CD4-positive, alpha-beta T cell (primary cell): Measurements from ENCODE around the gene PDE7B. TPM values are rescaled to one million over a fixed set of nuclear protein-coding genes. Genes with fewer than 3 reads are reported as not detected.

Experiments
- ATAC-seq: fragments of 200-7000 bp; cut with Tn5 transposase; one replicate; pipeline ENCODE4 v1.10.0; 2022; ENCODE audit warnings: mild to moderate bottlenecking; ENCODE audit not compliant: poor library complexity
- CTCF ChIA-PET: fragments of 350-600 bp; sonication (Branson Sonifier 250); formaldehyde crosslinking; loops from one replicate; lab custom pipeline; 2021; ENCODE audit warnings: antibody characterized with exemption, inconsistent platforms; lab: Charles Lee
- POLR2A ChIA-PET: fragments of 350-600 bp; sonication (Branson Sonifier 250); formaldehyde crosslinking; loops from one replicate; lab custom pipeline; 2021; ENCODE audit warnings: antibody characterized with exemption, inconsistent platforms; lab: Charles Lee
- DNase-seq, 14 experiments: peaks; one replicate each; pipeline ENCODE4 v3.0.0-alpha.2; 2013 to 2020; ENCODE audit warnings: mixed read lengths in 2 of 14
- H3K27ac ChIP-seq, 2 donors: one replicate each; pipeline versions ENCODE4 v1.5.1 to v1.7.0; 2013; ENCODE audit warnings: low read length in 2 of 2, low read depth in 1 of 2, mild to moderate bottlenecking in 1 of 2
- H3K27me3 ChIP-seq, 2 experiments: 1 replicate in 1 of 2; 2 replicates in 1 of 2; pipeline versions ENCODE4 v1.6.1 to v1.7.0; 2013; ENCODE audit warnings: low read length in 2 of 2, control low read depth in 1 of 2, mild to moderate bottlenecking in 1 of 2, moderate library complexity in 1 of 2; ENCODE audit not compliant: insufficient read depth in 2 of 2, control insufficient read depth in 1 of 2
- H3K36me3 ChIP-seq: one replicate; pipeline ENCODE4 v1.6.1; 2013; ENCODE audit warnings: low read length, control low read depth; ENCODE audit not compliant: insufficient read depth
- H3K4me1 ChIP-seq: one replicate; pipeline ENCODE4 v1.6.1; 2013; ENCODE audit warnings: low read length, control low read depth; ENCODE audit not compliant: insufficient read depth
- H3K4me3 ChIP-seq: one replicate; pipeline ENCODE4 v1.5.1; 2013; ENCODE audit warnings: mild to moderate bottlenecking, low read length, moderate library complexity
- H3K9me3 ChIP-seq, 2 experiments: 1 replicate in 1 of 2; 2 replicates in 1 of 2; pipeline versions ENCODE4 v1.6.1 to v1.7.0; 2013; ENCODE audit warnings: low read length in 2 of 2, mild to moderate bottlenecking in 2 of 2, control low read depth in 1 of 2, moderate library complexity in 1 of 2; ENCODE audit not compliant: control insufficient read depth in 1 of 2, insufficient read depth in 1 of 2
- H3K27ac Mint-ChIP-seq: one replicate; pipeline ENCODE4 v1.8.0; 2020; ENCODE audit warnings: mixed read lengths
- H3K27me3 Mint-ChIP-seq: one replicate; pipeline ENCODE4 v1.8.0; 2021; ENCODE audit warnings: mixed read lengths
- H3K36me3 Mint-ChIP-seq: one replicate; pipeline ENCODE4 v1.8.0; 2021; ENCODE audit warnings: low read depth, mixed read lengths
- H3K4me1 Mint-ChIP-seq: one replicate; pipeline ENCODE4 v1.8.0; 2021; ENCODE audit warnings: low read depth, mixed read lengths
- H3K4me3 Mint-ChIP-seq: one replicate; pipeline ENCODE4 v1.8.0; 2020; ENCODE audit warnings: mild to moderate bottlenecking, mixed read lengths
- H3K9me3 Mint-ChIP-seq: one replicate; pipeline ENCODE4 v1.8.0; 2020; ENCODE audit warnings: mixed read lengths
- intact Hi-C, 2 experiments: fragments of 100-400 bp; cut with DNase I in 1 of 2; cut with micrococcal nuclease in 1 of 2; formaldehyde crosslinking; loops; one replicate each; pipeline versions ENCODE4 v1.15.1 to v1.9.0; 2023 to 2025; cut with DNase I, micrococcal nuclease
- total RNA-seq, 174 experiments: library from RNA in 2 of 174; stranded (reverse) in 2 of 174; gene quantifications; one replicate each; pipeline ENCODE4 v1.2.3 and lab custom pipeline; 2021 to 2026
- TF ChIP-seq, protein P1 (sequence below): fragments of 200-600 bp; IDR thresholded peaks from one replicate; pipeline ENCODE4 v1.8.0; 2022; ENCODE audit warnings: antibody characterized with exemption, mild to moderate bottlenecking

Gene PDE7B
- total RNA-seq, 2 experiments from 2014 or later = 0.25 to 0.34 TPM

DNA sequence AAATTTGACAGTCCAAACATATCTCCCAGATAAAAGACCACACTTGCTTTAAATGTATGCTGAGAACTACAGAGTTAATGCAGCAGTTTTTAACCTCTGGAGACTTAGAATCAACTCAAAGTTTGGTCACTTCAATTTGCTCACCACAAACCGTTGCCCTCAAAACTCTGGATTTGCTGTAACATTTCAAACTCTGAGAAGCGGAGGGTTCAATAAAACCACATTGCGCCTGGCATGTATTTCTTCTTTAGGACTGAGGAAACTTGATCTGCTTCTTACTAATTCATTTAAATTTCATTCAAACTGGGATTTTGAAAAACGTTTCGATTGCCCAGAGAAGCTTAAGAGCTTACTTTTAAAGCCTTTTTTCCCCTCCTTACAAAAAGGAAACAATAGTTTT is 282.8 kb downstream of the PDE7B start:
- ATAC-seq (no peak), DNase-seq (no peak)
- Histone ChIP-seq H3K9me3 (no peaks in the 10 kb centered on the region), H3K4me1 (no peaks in the 10 kb centered on the region), H3K27me3 (no peaks in the 10 kb centered on the region), H3K4me3 (no peak overlapping the region), H3K27ac (no peak overlapping the region), H3K36me3 (no peaks in the 10 kb centered on the region)
- no peak overlapping the region for H3K27ac Mint-ChIP-seq
- H3K9me3 Mint-ChIP-seq = no peaks in the 10 kb centered on the region
- TF ChIP-seq, protein P1, sequence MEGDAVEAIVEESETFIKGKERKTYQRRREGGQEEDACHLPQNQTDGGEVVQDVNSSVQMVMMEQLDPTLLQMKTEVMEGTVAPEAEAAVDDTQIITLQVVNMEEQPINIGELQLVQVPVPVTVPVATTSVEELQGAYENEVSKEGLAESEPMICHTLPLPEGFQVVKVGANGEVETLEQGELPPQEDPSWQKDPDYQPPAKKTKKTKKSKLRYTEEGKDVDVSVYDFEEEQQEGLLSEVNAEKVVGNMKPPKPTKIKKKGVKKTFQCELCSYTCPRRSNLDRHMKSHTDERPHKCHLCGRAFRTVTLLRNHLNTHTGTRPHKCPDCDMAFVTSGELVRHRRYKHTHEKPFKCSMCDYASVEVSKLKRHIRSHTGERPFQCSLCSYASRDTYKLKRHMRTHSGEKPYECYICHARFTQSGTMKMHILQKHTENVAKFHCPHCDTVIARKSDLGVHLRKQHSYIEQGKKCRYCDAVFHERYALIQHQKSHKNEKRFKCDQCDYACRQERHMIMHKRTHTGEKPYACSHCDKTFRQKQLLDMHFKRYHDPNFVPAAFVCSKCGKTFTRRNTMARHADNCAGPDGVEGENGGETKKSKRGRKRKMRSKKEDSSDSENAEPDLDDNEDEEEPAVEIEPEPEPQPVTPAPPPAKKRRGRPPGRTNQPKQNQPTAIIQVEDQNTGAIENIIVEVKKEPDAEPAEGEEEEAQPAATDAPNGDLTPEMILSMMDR = no peak
- H3K36me3 Mint-ChIP-seq = no peaks in the 10 kb centered on the region
- ChIA-PET POLR2A (no interaction called here), CTCF (no interaction called here)
- H3K4me3 Mint-ChIP-seq = no peak overlapping the region
- H3K4me1 Mint-ChIP-seq = no peaks in the 10 kb centered on the region
- H3K27me3 Mint-ChIP-seq = no peaks in the 10 kb centered on the region
- intact Hi-C loops = no loop called here

DNA sequence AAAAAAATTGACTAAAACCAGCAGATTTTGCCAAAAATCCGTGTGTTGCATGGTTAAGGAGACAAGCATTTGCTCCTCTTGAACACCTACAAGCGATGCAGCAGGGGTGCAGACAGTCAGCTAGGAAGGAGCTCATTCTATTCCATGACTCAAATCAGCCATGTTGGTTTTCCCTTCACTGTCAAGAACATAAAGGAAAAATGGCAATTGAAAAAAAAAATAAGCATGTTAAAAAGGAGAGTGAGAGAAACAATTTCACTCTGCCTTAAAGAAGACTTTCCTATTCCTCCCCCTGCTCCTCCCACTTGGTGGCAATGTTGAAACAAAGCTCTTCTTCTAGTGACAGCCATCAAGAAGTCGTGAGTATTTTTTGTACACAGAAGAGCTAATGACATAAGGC is 283.2 kb downstream of the PDE7B start:
- Mint-ChIP-seq H3K9me3 (no peaks in the 10 kb centered on the region), H3K4me3 (no peak overlapping the region), H3K36me3 (no peaks in the 10 kb centered on the region), H3K27ac (no peak overlapping the region), H3K27me3 (no peaks in the 10 kb centered on the region), H3K4me1 (no peaks in the 10 kb centered on the region)
- no peaks in the 10 kb centered on the region for H3K4me1 ChIP-seq
- no peak for DNase-seq
- H3K36me3 ChIP-seq = no peaks in the 10 kb centered on the region
- CTCF ChIA-PET = no interaction called here
- no peaks in the 10 kb centered on the region for H3K27me3 ChIP-seq
- TF ChIP-seq, protein P1 = no peak
- no peak overlapping the region for H3K27ac ChIP-seq
- H3K4me3 ChIP-seq = no peak overlapping the region
- POLR2A ChIA-PET = no interaction called here
- ATAC-seq = no peak
- intact Hi-C loops = no loop called here
- no peaks in the 10 kb centered on the region for H3K9me3 ChIP-seq

DNA sequence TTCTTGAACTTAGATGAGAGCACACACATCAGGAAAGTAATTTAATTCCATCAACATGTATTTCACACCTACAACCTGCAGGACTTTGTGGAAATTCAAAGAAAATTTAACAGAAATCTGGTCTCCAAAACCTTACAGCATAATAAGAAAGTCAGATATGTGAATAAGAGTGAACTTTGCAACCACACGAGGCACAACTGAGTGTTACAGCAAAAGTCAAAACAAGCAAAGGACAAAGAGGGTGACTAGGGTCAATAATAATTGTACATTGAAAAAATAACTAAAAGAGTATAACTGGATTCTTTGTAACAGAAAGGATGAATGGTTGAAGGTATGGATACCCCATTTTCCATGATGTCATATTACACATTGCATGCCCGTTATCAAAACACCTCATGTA is 284.8 kb downstream of the PDE7B start:
- Histone ChIP-seq H3K27me3 (no peaks in the 10 kb centered on the region), H3K27ac (no peak overlapping the region), H3K36me3 (no peaks in the 10 kb centered on the region), H3K4me3 (no peak overlapping the region), H3K9me3 (no peaks in the 10 kb centered on the region), H3K4me1 (no peaks in the 10 kb centered on the region)
- TF ChIP-seq, protein P1 = no peak
- ATAC-seq (no peak), DNase-seq (no peak)
- H3K27ac Mint-ChIP-seq = no peak overlapping the region
- no peak overlapping the region for H3K4me3 Mint-ChIP-seq
- H3K9me3 Mint-ChIP-seq = no peaks in the 10 kb centered on the region
- no peaks in the 10 kb centered on the region for H3K27me3 Mint-ChIP-seq
- no peaks in the 10 kb centered on the region for H3K36me3 Mint-ChIP-seq
- intact Hi-C loops = no loop called here
- POLR2A ChIA-PET = no interaction called here
- CTCF ChIA-PET = no interaction called here
- no peaks in the 10 kb centered on the region for H3K4me1 Mint-ChIP-seq
